HEK293 (cell line): ENCODE data around the gene CACNA2D1.

Experiments used
- CTCF ChIA-PET: fragments of 350-600 bp; formaldehyde crosslinking; extraction: SDS; loops from one replicate; lab custom pipeline; 2021; ENCODE audit warnings: antibody characterized with exemption; lab: Yijun Ruan, JAX
- POLR2A ChIA-PET: fragments of 300-600 bp; formaldehyde crosslinking; extraction: SDS; loops from one replicate; lab custom pipeline; 2020; ENCODE audit warnings: antibody characterized with exemption, inconsistent platforms; lab: Yijun Ruan, JAX
- H3K27ac ChIP-seq: fragments of 200-500 bp; sonication (Bioruptor generic); 2 replicates; pipeline ENCODE4 v1.5.1; 2014; ENCODE audit warnings: low read depth, low read length, control low read depth, inconsistent platforms; ENCODE audit errors: extremely low read depth
- H3K36me3 ChIP-seq, 2 experiments: fragments of 200-500 bp in 1 of 2; sonication (Bioruptor generic) in 1 of 2; 1 replicate in 1 of 2; 2 replicates in 1 of 2; pipeline ENCODE4 v1.5.1; 2014 to 2017; ENCODE audit warnings: inconsistent platforms in 2 of 2, low read length in 2 of 2; ENCODE audit not compliant: control insufficient read depth in 2 of 2, insufficient read depth in 1 of 2
- H3K4me1 ChIP-seq: fragments of 200-500 bp; sonication (Bioruptor generic); 2 replicates; pipeline ENCODE4 v1.5.1; 2014; ENCODE audit warnings: mild to moderate bottlenecking, low read length, inconsistent platforms; ENCODE audit not compliant: control insufficient read depth, insufficient read depth
- H3K4me3 ChIP-seq: 2 replicates; pipeline ENCODE4 v1.5.1; 2011; ENCODE audit warnings: low read depth, mild to moderate bottlenecking, control low read depth, low read length, moderate library complexity
- H3K9me3 ChIP-seq: fragments of 200-500 bp; sonication (Bioruptor generic); 2 replicates; pipeline ENCODE4 v1.5.1; 2014; ENCODE audit warnings: low read depth, low read length, inconsistent platforms; ENCODE audit not compliant: control insufficient read depth, insufficient read depth
- AEBP2 ChIP-seq: fragments of 450-650 bp; formaldehyde crosslinking; IDR thresholded peaks from 2 replicates; pipeline ENCODE4 v1.5.1; 2016; ENCODE audit warnings: missing biosample characterization, missing genetic modification characterization, borderline replicate concordance
- BCL6B ChIP-seq: fragments of 450-650 bp; formaldehyde crosslinking; IDR thresholded peaks from 2 replicates; pipeline ENCODE4 v1.5.1; 2017; ENCODE audit warnings: missing biosample characterization, missing genetic modification characterization
- KLF17 ChIP-seq: fragments of 450-650 bp; formaldehyde crosslinking; IDR thresholded peaks from 2 replicates; pipeline ENCODE4 v1.5.1; 2016; ENCODE audit warnings: missing biosample characterization, missing genetic modification characterization
- OVOL3 ChIP-seq: fragments of 450-650 bp; formaldehyde crosslinking; IDR thresholded peaks from 2 replicates; pipeline ENCODE4 v1.5.1; 2016; ENCODE audit warnings: missing biosample characterization, missing genetic modification characterization
- PRDM1 ChIP-seq: fragments of 450-650 bp; formaldehyde crosslinking; IDR thresholded peaks from 2 replicates; pipeline ENCODE4; 2016; ENCODE audit warnings: missing biosample characterization, missing genetic modification characterization
- ZBTB26 ChIP-seq: fragments of 450-650 bp; formaldehyde crosslinking; optimal IDR thresholded peaks from 2 replicates; pipeline ENCODE3; 2016; ENCODE audit warnings: missing biosample characterization, mild to moderate bottlenecking, missing genetic modification characterization
- ZBTB48 ChIP-seq: fragments of 450-650 bp; formaldehyde crosslinking; IDR thresholded peaks from 2 replicates; pipeline ENCODE4 v1.5.1; 2016; ENCODE audit warnings: missing biosample characterization, missing genetic modification characterization
- ZNF10 ChIP-seq: fragments of 450-650 bp; formaldehyde crosslinking; IDR thresholded peaks from 2 replicates; pipeline ENCODE4 v1.5.1; 2017; ENCODE audit warnings: missing biosample characterization, missing genetic modification characterization
- ZNF133 ChIP-seq: fragments of 450-650 bp; formaldehyde crosslinking; IDR thresholded peaks from 2 replicates; pipeline ENCODE4 v1.5.1; 2016; ENCODE audit warnings: missing biosample characterization, missing genetic modification characterization
- ZNF148 ChIP-seq: fragments of 450-650 bp; formaldehyde crosslinking; IDR thresholded peaks from 2 replicates; pipeline ENCODE4 v1.5.0; 2017; ENCODE audit warnings: missing biosample characterization, missing genetic modification characterization, borderline replicate concordance
- ZNF175 ChIP-seq: fragments of 450-650 bp; formaldehyde crosslinking; IDR thresholded peaks from 2 replicates; pipeline ENCODE4 v1.5.1; 2016; ENCODE audit warnings: missing biosample characterization, missing genetic modification characterization
- ZNF2 ChIP-seq: fragments of 450-650 bp; formaldehyde crosslinking; IDR thresholded peaks from 2 replicates; pipeline ENCODE4 v1.5.1; 2016; ENCODE audit warnings: missing biosample characterization, missing genetic modification characterization
- ZNF211 ChIP-seq: fragments of 450-650 bp; formaldehyde crosslinking; IDR thresholded peaks from 2 replicates; pipeline ENCODE4 v1.5.1; 2016; ENCODE audit warnings: low read depth, missing biosample characterization, missing genetic modification characterization
- ZNF274 ChIP-seq, 2 experiments: fragments of 200-500 bp in 1 of 2; fragments of 450-650 bp in 1 of 2; sonication (Bioruptor generic) in 1 of 2; formaldehyde crosslinking in 1 of 2; IDR thresholded peaks; 2 replicates each; pipeline versions ENCODE4 v1.5.1 to v1.6.1; 2014 to 2016; ENCODE audit warnings: borderline replicate concordance in 1 of 2, inconsistent platforms in 1 of 2, low read length in 1 of 2, missing biosample characterization in 1 of 2, missing genetic modification characterization in 1 of 2
- ZNF280C ChIP-seq: fragments of 450-650 bp; formaldehyde crosslinking; IDR thresholded peaks from 2 replicates; pipeline ENCODE4 v1.5.1; 2016; ENCODE audit warnings: missing biosample characterization, missing genetic modification characterization
- ZNF426 ChIP-seq: fragments of 450-650 bp; formaldehyde crosslinking; IDR thresholded peaks from 2 replicates; pipeline ENCODE4 v1.5.1; 2017; ENCODE audit warnings: missing biosample characterization, missing genetic modification characterization, mild to moderate bottlenecking, inconsistent platforms, moderate library complexity
- ZNF48 ChIP-seq: fragments of 450-650 bp; formaldehyde crosslinking; IDR thresholded peaks from 2 replicates; pipeline ENCODE4 v1.5.1; 2016; ENCODE audit warnings: missing biosample characterization, missing genetic modification characterization
- ZNF558 ChIP-seq: fragments of 450-650 bp; formaldehyde crosslinking; IDR thresholded peaks from 2 replicates; pipeline ENCODE4 v1.5.1; 2016; ENCODE audit warnings: missing biosample characterization, missing genetic modification characterization
- ZSCAN23 ChIP-seq: fragments of 450-650 bp; formaldehyde crosslinking; IDR thresholded peaks from 2 replicates; pipeline ENCODE4 v1.5.1; 2016; ENCODE audit warnings: missing biosample characterization, missing genetic modification characterization
- ZSCAN5A ChIP-seq: fragments of 450-650 bp; formaldehyde crosslinking; IDR thresholded peaks from 2 replicates; pipeline ENCODE4 v1.5.1; 2016; ENCODE audit warnings: missing biosample characterization, missing genetic modification characterization

CACNA2D1 gene

GRCh38 chr7:82417898-82418297 lies 25.7 kb downstream of the CACNA2D1 start (continued):
- no peak for TF ChIP-seq KLF17 (tag by site-specific recombination)
- no peak for TF ChIP-seq ZBTB48 (tag by site-specific recombination)
- no peak for TF ChIP-seq ZNF280C (tag by site-specific recombination)
- no peak for TF ChIP-seq ZBTB26 (tag by site-specific recombination)
- no peak for TF ChIP-seq ZNF133 (tag by site-specific recombination)
- TF ChIP-seq ZNF274 (IDR thresholded peaks at IDR 0.05; ENCODE audit: low read length) = no peak
- TF ChIP-seq ZNF274 (tag by site-specific recombination; IDR thresholded peaks at IDR 0.05; ENCODE audit: borderline replicate concordance) = no peak
- TF ChIP-seq ZNF175 (tag by site-specific recombination) = no peak

GRCh38 chr7:82416402-82416801 lies 27.2 kb downstream of the CACNA2D1 start:
- H3K36me3 ChIP-seq = no peaks in the 10 kb centered on the region
- H3K27ac ChIP-seq = no peak overlapping the region
- TF ChIP-seq ZNF558 (no peak), ZNF148 (no peak), AEBP2 (no peak), ZNF48 (tag by site-specific recombination) (no peak), ZSCAN5A (tag by site-specific recombination) (no peak), ZSCAN23 (tag by site-specific recombination) (no peak)
- H3K9me3 ChIP-seq = no peaks in the 10 kb centered on the region
- H3K4me1 ChIP-seq = no peaks in the 10 kb centered on the region
- no peak overlapping the region for H3K4me3 ChIP-seq
- ChIA-PET POLR2A (no interaction called here), CTCF (no interaction called here)

- Histone ChIP-seq H3K36me3 (no peaks in the 10 kb centered on the region), H3K4me3 (no peak overlapping the region), H3K4me1 (no peaks in the 10 kb centered on the region), H3K9me3 (no peaks in the 10 kb centered on the region), H3K27ac (no peak overlapping the region)
- CTCF ChIA-PET = no interaction called here
- POLR2A ChIA-PET = no interaction called here
- TF ChIP-seq ZNF211 (tag by site-specific recombination) = no peak
- no peak for TF ChIP-seq PRDM1 (tag by site-specific recombination)
- TF ChIP-seq KLF17 (tag by site-specific recombination) = no peak
- no peak for TF ChIP-seq ZNF426
- no peak for TF ChIP-seq BCL6B (tag by site-specific recombination)
- TF ChIP-seq ZNF10 (tag by site-specific recombination) = no peak
- no peak for TF ChIP-seq OVOL3 (tag by site-specific recombination)
- TF ChIP-seq ZNF2 (tag by site-specific recombination) = no peak
These were observed 29.2 kb downstream of the CACNA2D1 start for GRCh38 chr7:82414389-82414788.
